IPS DF 4.7 (cell line): ENCODE data around the gene PAFAH1B1.
"Not testable (repeated sequence)": the region's sequence is repeated elsewhere in the genome, so short reads cannot be mapped to it uniquely, and the experiment has no call there.

Experiments
- DNase-seq: peaks from one replicate; pipeline ENCODE4 v3.0.0-alpha.2; 2013; ENCODE audit warnings: low spot score; ENCODE audit errors: extremely low read depth

PAFAH1B1 gene

GRCh38 chr17:2594722-2595599 lies 1.5 kb downstream of the PAFAH1B1 start:
- DNase-seq = no peak

GRCh38 chr17:2595716-2596115 lies 2.3 kb downstream of the PAFAH1B1 start:
- no peak for DNase-seq

- DNase-seq = no peak
Measured at GRCh38 chr17:2598166-2598565, 4.7 kb downstream of the PAFAH1B1 start.

GRCh38 chr17:2602597-2603017 lies 9.2 kb downstream of the PAFAH1B1 start:
- DNase-seq = no peak

- no peak for DNase-seq
Measured at GRCh38 chr17:2608350-2608913, 15.0 kb downstream of the PAFAH1B1 start.

GRCh38 chr17:2609091-2609490 lies 15.6 kb downstream of the PAFAH1B1 start:
- DNase-seq = no peak

GRCh38 chr17:2610195-2611175 lies 17.0 kb downstream of the PAFAH1B1 start:
- no peak for DNase-seq

GRCh38 chr17:2611627-2612026 lies 18.2 kb downstream of the PAFAH1B1 start:
- DNase-seq = no peak

GRCh38 chr17:2612630-2613029 lies 19.2 kb downstream of the PAFAH1B1 start:
- DNase-seq = no peak

GRCh38 chr17:2613089-2613808 lies 19.8 kb downstream of the PAFAH1B1 start:
- DNase-seq = no peak

GRCh38 chr17:2615882-2616281 lies 22.4 kb downstream of the PAFAH1B1 start:
- DNase-seq = no peak

GRCh38 chr17:2621241-2621640 lies 27.8 kb downstream of the PAFAH1B1 start:
- no peak for DNase-seq

- DNase-seq = not testable (repeated sequence)
Measured at GRCh38 chr17:2621951-2622405, 28.5 kb downstream of the PAFAH1B1 start.

- not testable (repeated sequence) for DNase-seq
Measured at GRCh38 chr17:2622721-2623301, 29.4 kb downstream of the PAFAH1B1 start.

GRCh38 chr17:2624292-2624731 lies 30.9 kb downstream of the PAFAH1B1 start:
- DNase-seq = peak; percentile 28

GRCh38 chr17:2626626-2627219 lies 33.3 kb downstream of the PAFAH1B1 start:
- DNase-seq = not testable (repeated sequence)

GRCh38 chr17:2628922-2629321 lies 35.5 kb downstream of the PAFAH1B1 start:
- not testable (repeated sequence) for DNase-seq

GRCh38 chr17:2631211-2631610 lies 37.8 kb downstream of the PAFAH1B1 start:
- no peak for DNase-seq

GRCh38 chr17:2634361-2634960 lies 41.0 kb downstream of the PAFAH1B1 start:
- no peak for DNase-seq

- no peak for DNase-seq
Measured at GRCh38 chr17:2635241-2635640, 41.8 kb downstream of the PAFAH1B1 start.
